K562 (cell line): Measurements from ENCODE around the gene SMAD3. TPM values are rescaled to one million over a fixed set of nuclear protein-coding genes. Genes with fewer than 3 reads are reported as not detected.

Experiments
- CHAMP1 ChIP-seq: fragments of 450-650 bp; IDR thresholded peaks from 2 replicates; pipeline ENCODE4 v1.6.1; 2016; ENCODE audit warnings: mild to moderate bottlenecking
- EP400 ChIP-seq: fragments of 450-650 bp; IDR thresholded peaks from 2 replicates; pipeline ENCODE4 v1.6.1; 2017; ENCODE audit warnings: antibody characterized with exemption, mild to moderate bottlenecking, moderate library complexity
- RREB1 ChIP-seq: fragments of 250-450 bp; sonication (Bioruptor Pico); IDR thresholded peaks from 2 replicates; pipeline ENCODE4 v1.4.0; 2020
- SREBF2 ChIP-seq: sonication (generic); formaldehyde crosslinking; IDR thresholded peaks from 2 replicates; pipeline ENCODE4 v1.4.0; 2020; ENCODE audit warnings: mild to moderate bottlenecking, missing genetic modification reagents
- ZNF318 ChIP-seq, 2 experiments: fragments of 450-650 bp; IDR thresholded peaks; 2 replicates each; pipeline ENCODE4 v1.6.1; 2016; ENCODE audit warnings: mild to moderate bottlenecking in 2 of 2, borderline replicate concordance in 1 of 2, low read depth in 1 of 2, moderate library complexity in 1 of 2
- ZNF398 ChIP-seq: fragments of 250-450 bp; sonication (Bioruptor Pico); IDR thresholded peaks from 2 replicates; pipeline ENCODE4 v1.8.0; 2021; ENCODE audit warnings: moderate library complexity, mild to moderate bottlenecking, inconsistent platforms
- polyA plus RNA-seq, 8 experiments: library from polyadenylated mRNA; depleted of rRNA in 4 of 8; stranded (reverse) in 5 of 8; unstranded in 3 of 8; fragments of >200 nt; fragmentation: Nextera tagmentation in 2 of 8; fragmentation: Illumina TruSeq in 1 of 8; extraction: Ambion mirVana in 2 of 8; extraction: Trizol in 1 of 8; gene quantifications; 2 replicates each; pipeline versions ENCODE4 v1.2.1 to v1.2.3, GENCODE V29; 2011 to 2014; ENCODE audit warnings: inconsistent platforms in 1 of 8, missing spikeins in 1 of 8
- total RNA-seq, 7 experiments: library from RNA; depleted of rRNA in 6 of 7; stranded (reverse); fragments of >200 nt in 6 of 7; fragmentation: Illumina TruSeq in 2 of 7; extraction: Trizol in 2 of 7; gene quantifications; 2 replicates each; pipeline versions ENCODE4 v1.2.1 to v1.2.3, GENCODE V29; 2011 to 2021; ENCODE audit warnings: low replicate concordance in 1 of 7

Gene SMAD3
- total and polyA plus RNA-seq, 9 of the 15 experiments (the other 6 are each of a cell fraction or from before 2014, with no cell fraction given) = 4.3 to 39.2 (median 11.1) TPM

GRCh38 chr15:67066959-67067853 lies 1.8 kb downstream of the SMAD3 start (continued):
- TF ChIP-seq ZNF318 (IDR thresholded peaks at IDR 0.05; ENCODE audit: borderline replicate concordance in 1 of 2, low read depth in 1 of 2) (no peak), ZNF398 (CRISPR knock-in tag) (no peak), CHAMP1 (no peak), SREBF2 (CRISPR knock-in tag) (no peak), EP400 (0 out of 2 replicates have a peak, but pooled peaks have one; percentile 21), RREB1 (no peak)
